K562 (cell line): ENCODE measurements around the gene ROPN1B.
"Not testable (repeated sequence)": the region's sequence is repeated elsewhere in the genome, so short reads cannot be mapped to it uniquely, and the experiment has no call there.

Source experiments
- DPF2 ChIP-seq: fragments of 450-650 bp; IDR thresholded peaks from 2 replicates; pipeline ENCODE4 v1.6.1; 2016
- POLR2A ChIP-seq: fragments of 450-650 bp; conservative IDR thresholded peaks from 2 replicates; pipeline ENCODE4 v1.6.1; 2016
- TF ChIP-seq, protein P1 (sequence below), 3 experiments: fragments of 200-800 bp in 1 of 3; sonication (Bioruptor generic) in 1 of 3; sonication (generic) in 1 of 3; formaldehyde crosslinking in 1 of 3; IDR thresholded peaks; 2 replicates each; pipeline versions ENCODE4 v1.6.1 to v1.8.0; 2016 to 2022; ENCODE audit warnings: mild to moderate bottlenecking in 2 of 3, missing compliant biosample characterization in 2 of 3, missing genetic modification characterization in 2 of 3, missing genetic modification reagents in 1 of 3
- TF ChIP-seq, protein P2 (sequence below): fragments of 450-650 bp; IDR thresholded peaks from 2 replicates; pipeline ENCODE4 v1.6.1; 2016; ENCODE audit warnings: low read depth
- TF ChIP-seq, protein P3 (sequence below), 3 experiments: IDR thresholded peaks in 2 of 3; conservative IDR thresholded peaks in 1 of 3; 2 replicates each; pipeline ENCODE4 v1.5.1; 2011 to 2012; ENCODE audit warnings: low read length in 3 of 3, mild to moderate bottlenecking in 3 of 3, control low read depth in 2 of 3, improper control_type of control experiment in 1 of 3, inconsistent platforms in 1 of 3, low read depth in 1 of 3, mixed read lengths in 1 of 3, moderate library complexity in 1 of 3; ENCODE audit not compliant: insufficient read depth in 2 of 3

DNA sequence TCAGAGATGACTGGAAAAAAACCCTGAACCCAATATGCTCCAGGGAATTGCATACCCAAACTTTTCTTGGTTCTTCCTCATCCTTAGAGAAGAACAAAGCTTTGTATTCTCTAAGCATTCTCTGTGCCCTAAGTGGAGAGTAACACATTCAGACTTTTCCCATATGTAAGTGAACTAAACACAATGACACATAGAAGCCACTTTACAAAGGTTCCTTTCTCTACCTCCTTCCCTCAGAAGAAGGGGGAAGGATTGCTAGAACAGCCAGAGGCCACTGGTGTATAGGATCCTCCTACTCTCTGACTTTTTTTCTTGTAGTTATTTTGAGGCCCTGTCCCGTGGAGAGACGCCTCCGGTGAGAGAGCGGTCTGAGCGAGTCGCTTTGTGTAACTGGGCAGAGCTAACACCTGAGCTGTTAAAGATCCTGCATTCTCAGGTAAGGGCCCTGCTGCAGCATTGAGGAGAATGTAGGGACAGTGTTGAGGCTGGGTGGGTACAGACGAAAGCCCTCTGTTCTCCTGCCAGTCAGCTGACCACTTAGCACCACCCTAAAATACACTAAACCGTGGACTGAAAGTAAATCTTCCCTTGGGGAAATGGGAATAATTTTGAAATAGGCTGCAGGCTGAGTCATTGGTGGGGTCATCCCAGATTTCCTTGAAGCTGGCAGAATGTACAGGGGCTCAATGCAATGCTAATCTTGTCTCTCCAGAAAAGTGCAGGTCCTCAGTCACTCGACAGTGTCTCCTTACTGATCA is 6.4 kb downstream of the ROPN1B start:
- not testable (repeated sequence) for TF ChIP-seq DPF2, POLR2A
- TF ChIP-seq, protein P1, sequence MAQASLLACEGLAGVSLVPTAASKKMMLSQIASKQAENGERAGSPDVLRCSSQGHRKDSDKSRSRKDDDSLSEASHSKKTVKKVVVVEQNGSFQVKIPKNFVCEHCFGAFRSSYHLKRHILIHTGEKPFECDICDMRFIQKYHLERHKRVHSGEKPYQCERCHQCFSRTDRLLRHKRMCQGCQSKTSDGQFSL (CRISPR knock-in tag; IDR thresholded peaks at IDR 0.05) = not testable (repeated sequence)
- TF ChIP-seq, protein P1 (tag; IDR thresholded peaks at IDR 0.05) = not testable (repeated sequence)
- TF ChIP-seq, protein P2, sequence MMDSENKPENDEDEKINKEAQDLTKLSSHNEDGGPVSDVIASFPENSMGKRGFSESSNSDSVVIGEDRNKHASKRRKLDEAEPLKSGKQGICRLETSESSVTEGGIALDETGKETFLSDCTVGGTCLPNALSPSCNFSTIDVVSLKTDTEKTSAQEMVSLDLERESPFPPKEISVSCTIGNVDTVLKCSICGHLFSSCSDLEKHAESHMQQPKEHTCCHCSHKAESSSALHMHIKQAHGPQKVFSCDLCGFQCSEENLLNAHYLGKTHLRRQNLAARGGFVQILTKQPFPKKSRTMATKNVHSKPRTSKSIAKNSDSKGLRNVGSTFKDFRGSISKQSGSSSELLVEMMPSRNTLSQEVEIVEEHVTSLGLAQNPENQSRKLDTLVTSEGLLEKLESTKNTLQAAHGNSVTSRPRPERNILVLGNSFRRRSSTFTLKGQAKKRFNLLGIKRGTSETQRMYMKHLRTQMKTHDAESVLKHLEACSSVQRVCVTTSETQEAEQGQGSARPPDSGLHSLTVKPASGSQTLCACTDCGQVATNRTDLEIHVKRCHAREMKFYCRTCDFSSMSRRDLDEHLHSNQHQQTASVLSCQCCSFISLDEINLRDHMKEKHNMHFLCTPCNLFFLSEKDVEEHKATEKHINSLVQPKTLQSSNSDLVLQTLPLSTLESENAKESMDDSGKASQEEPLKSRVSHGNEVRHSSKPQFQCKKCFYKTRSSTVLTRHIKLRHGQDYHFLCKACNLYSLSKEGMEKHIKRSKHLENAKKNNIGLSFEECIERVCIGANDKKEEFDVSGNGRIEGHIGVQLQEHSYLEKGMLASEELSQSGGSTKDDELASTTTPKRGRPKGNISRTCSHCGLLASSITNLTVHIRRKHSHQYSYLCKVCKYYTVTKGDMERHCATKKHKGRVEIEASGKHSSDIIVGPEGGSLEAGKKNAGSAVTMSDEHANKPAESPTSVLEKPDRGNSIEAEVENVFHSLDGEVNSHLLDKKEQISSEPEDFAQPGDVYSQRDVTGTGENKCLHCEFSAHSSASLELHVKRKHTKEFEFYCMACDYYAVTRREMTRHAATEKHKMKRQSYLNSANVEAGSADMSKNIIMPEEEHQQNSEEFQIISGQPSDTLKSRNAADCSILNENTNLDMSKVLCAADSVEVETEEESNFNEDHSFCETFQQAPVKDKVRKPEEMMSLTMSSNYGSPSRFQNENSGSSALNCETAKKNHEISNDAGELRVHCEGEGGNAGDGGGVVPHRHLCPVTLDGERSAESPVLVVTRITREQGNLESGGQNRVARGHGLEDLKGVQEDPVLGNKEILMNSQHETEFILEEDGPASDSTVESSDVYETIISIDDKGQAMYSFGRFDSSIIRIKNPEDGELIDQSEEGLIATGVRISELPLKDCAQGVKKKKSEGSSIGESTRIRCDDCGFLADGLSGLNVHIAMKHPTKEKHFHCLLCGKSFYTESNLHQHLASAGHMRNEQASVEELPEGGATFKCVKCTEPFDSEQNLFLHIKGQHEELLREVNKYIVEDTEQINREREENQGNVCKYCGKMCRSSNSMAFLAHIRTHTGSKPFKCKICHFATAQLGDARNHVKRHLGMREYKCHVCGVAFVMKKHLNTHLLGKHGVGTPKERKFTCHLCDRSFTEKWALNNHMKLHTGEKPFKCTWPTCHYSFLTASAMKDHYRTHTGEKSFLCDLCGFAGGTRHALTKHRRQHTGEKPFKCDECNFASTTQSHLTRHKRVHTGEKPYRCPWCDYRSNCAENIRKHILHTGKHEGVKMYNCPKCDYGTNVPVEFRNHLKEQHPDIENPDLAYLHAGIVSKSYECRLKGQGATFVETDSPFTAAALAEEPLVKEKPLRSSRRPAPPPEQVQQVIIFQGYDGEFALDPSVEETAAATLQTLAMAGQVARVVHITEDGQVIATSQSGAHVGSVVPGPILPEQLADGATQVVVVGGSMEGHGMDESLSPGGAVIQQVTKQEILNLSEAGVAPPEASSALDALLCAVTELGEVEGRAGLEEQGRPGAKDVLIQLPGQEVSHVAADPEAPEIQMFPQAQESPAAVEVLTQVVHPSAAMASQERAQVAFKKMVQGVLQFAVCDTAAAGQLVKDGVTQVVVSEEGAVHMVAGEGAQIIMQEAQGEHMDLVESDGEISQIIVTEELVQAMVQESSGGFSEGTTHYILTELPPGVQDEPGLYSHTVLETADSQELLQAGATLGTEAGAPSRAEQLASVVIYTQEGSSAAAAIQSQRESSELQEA = not testable (repeated sequence)
- TF ChIP-seq, protein P3, sequence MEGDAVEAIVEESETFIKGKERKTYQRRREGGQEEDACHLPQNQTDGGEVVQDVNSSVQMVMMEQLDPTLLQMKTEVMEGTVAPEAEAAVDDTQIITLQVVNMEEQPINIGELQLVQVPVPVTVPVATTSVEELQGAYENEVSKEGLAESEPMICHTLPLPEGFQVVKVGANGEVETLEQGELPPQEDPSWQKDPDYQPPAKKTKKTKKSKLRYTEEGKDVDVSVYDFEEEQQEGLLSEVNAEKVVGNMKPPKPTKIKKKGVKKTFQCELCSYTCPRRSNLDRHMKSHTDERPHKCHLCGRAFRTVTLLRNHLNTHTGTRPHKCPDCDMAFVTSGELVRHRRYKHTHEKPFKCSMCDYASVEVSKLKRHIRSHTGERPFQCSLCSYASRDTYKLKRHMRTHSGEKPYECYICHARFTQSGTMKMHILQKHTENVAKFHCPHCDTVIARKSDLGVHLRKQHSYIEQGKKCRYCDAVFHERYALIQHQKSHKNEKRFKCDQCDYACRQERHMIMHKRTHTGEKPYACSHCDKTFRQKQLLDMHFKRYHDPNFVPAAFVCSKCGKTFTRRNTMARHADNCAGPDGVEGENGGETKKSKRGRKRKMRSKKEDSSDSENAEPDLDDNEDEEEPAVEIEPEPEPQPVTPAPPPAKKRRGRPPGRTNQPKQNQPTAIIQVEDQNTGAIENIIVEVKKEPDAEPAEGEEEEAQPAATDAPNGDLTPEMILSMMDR (IDR thresholded peaks at IDR 0.05 in 2 of 3, conservative IDR thresholded peaks at IDR 0.05 in 1 of 3; ENCODE audit: insufficient read depth in 2 of 3, low read depth in 1 of 3, low read length in 3 of 3) = not testable (repeated sequence)
